ENCODE measurements around the gene COQ7. TPM values are rescaled to one million over a fixed set of nuclear protein-coding genes. Genes with fewer than 3 reads are reported as not detected.

COQ7 gene
- total and polyA plus RNA-seq, 8 donors: 15.1 to 32.0 (median 28.5) TPM

GRCh38 chr16:19102187-19102872 is 34.9 kb downstream of the COQ7 start:
- ATAC-seq (no peak), DNase-seq (no peak)
- Histone ChIP-seq H3K4me1 (peaks cover 8 to 9% of the 10 kb centered on the region in 2 donors), H3K9me3 (no peaks in the 10 kb centered on the region), H3K4me3 (no peak overlapping the region), H3K27ac (no peak overlapping the region), H3K27me3 (no peaks in the 10 kb centered on the region), H3K36me3 (no peaks in the 10 kb centered on the region)
- intact Hi-C loops (cut with DNase I): no loop called here
- TF ChIP-seq, protein P1, sequence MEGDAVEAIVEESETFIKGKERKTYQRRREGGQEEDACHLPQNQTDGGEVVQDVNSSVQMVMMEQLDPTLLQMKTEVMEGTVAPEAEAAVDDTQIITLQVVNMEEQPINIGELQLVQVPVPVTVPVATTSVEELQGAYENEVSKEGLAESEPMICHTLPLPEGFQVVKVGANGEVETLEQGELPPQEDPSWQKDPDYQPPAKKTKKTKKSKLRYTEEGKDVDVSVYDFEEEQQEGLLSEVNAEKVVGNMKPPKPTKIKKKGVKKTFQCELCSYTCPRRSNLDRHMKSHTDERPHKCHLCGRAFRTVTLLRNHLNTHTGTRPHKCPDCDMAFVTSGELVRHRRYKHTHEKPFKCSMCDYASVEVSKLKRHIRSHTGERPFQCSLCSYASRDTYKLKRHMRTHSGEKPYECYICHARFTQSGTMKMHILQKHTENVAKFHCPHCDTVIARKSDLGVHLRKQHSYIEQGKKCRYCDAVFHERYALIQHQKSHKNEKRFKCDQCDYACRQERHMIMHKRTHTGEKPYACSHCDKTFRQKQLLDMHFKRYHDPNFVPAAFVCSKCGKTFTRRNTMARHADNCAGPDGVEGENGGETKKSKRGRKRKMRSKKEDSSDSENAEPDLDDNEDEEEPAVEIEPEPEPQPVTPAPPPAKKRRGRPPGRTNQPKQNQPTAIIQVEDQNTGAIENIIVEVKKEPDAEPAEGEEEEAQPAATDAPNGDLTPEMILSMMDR (IDR thresholded peaks at IDR 0.05): no peak

DNA sequence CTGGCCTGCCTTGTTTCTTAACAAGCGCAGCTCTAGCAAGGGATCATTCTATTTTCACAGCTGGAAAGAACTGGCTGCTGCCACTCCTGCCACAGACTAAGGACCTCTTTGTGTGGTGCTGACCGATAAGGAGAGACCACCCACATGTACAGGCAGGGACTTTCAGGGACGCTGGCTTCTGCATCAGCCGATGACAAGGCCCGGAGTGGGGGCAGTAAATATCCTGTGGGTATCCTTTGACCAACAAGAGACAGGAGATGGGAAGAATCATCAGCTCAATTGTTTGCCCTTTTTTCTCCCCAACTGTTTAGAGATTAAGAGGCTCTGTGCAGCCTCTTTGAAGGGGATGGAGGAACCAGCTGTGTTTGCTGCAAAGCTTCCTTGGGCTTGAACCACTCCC is 37.2 kb downstream of the COQ7 start:
- Histone ChIP-seq H3K27me3 (no peaks in the 10 kb centered on the region), H3K36me3 (no peaks in the 10 kb centered on the region), H3K4me1 (peaks cover 15 to 17% of the 10 kb centered on the region in 2 donors), H3K4me3 (no peak overlapping the region), H3K9me3 (no peaks in the 10 kb centered on the region), H3K27ac (no peak overlapping the region)
- TF ChIP-seq, protein P1 (IDR thresholded peaks at IDR 0.05): no peak
- no peak for DNase-seq
- ATAC-seq: no peak
- intact Hi-C loops (cut with DNase I): no loop called here

DNA sequence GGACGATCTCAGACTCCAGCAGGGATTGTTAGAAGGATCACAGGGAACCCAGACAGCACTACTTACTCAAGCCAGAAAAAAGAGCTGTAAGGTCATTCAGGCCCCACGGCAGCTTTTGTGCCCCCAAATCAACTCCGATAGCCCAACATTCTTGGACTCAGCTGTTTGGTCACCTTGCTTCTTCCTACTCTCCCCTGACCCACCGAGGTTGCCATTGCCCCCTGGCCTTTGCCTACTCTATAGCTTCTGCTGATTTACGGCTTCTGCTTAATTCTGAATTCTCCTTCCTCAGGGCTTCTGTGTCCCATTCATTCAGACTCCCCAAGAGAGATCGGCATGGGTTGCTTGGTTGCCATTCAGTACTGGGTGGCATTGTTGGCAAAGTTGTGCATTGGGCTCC is 37.7 kb downstream of the COQ7 start:
- Histone ChIP-seq H3K9me3 (no peaks in the 10 kb centered on the region), H3K27me3 (no peaks in the 10 kb centered on the region), H3K4me3 (no peak overlapping the region), H3K36me3 (no peaks in the 10 kb centered on the region), H3K27ac (no peak overlapping the region), H3K4me1 (peaks cover 15 to 17% of the 10 kb centered on the region in 2 donors)
- DNase-seq (no peak), ATAC-seq (no peak)
- TF ChIP-seq, protein P1 (IDR thresholded peaks at IDR 0.05): no peak
- intact Hi-C loops (cut with DNase I): no loop called here

- Histone ChIP-seq H3K4me3 (no peak overlapping the region), H3K27me3 (no peaks in the 10 kb centered on the region), H3K27ac (no peak overlapping the region), H3K36me3 (no peaks in the 10 kb centered on the region), H3K9me3 (no peaks in the 10 kb centered on the region), H3K4me1 (peaks cover 15 to 17% of the 10 kb centered on the region in 2 donors)
- TF ChIP-seq, protein P1 (IDR thresholded peaks at IDR 0.05): no peak
- intact Hi-C loops (cut with DNase I): no loop called here
- ATAC-seq (no peak), DNase-seq (no peak)
Observed at GRCh38 chr16:19105891-19106624, 38.6 kb downstream of the COQ7 start.

GRCh38 chr16:19106625-19107020 is 39.2 kb downstream of the COQ7 start:
- Histone ChIP-seq H3K27ac (no peak overlapping the region), H3K9me3 (no peaks in the 10 kb centered on the region), H3K36me3 (no peaks in the 10 kb centered on the region), H3K4me3 (no peak overlapping the region), H3K4me1 (peaks cover 15 to 17% of the 10 kb centered on the region in 2 donors), H3K27me3 (no peaks in the 10 kb centered on the region)
- intact Hi-C loops (cut with DNase I): no loop called here
- ATAC-seq: no peak
- TF ChIP-seq, protein P1 (IDR thresholded peaks at IDR 0.05): no peak
- DNase-seq: no peak
